ENCODE results near the gene FEM1A.
"Not testable (repeated sequence)": the region's sequence is repeated elsewhere in the genome, so short reads cannot be mapped to it uniquely, and the experiment has no call there.

Gene FEM1A

DNA sequence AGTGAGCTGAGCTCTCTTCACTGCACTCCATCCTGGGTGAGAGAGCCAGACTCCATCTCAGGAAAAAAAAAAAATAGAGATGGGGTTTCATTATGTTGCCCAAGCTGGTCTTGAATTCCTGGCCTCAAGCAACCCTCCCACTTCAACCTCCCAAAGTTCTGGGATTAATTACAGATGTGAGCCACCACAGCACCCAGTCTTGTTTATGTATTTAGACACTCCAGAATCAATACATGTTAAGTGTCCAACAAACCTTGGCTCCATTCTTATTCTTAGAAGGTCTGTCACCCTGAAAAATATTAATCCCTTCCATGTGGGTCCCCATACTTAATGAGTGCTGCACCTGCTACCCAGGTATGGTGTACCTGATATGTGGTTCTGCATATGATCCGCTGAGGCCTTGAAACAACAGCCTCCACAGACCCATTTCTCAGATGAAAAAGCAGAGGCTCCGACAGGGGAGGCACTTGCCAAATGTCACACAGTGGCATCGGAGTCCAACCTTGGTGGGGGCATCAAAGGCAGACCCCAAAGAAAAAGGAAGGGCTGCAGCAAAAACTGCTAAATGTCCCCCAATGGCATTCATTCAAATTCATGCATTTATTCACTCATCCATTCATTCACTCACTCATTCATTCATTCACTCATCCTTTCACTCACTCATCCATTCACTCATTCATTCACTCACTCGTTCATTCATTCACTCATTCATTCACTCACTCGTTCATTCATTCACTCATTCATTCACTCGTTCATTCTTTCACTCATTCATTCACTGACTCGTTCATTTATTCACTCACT lies 23.3 kb downstream of the FEM1A start:
- DNase-seq: no peak

DNA sequence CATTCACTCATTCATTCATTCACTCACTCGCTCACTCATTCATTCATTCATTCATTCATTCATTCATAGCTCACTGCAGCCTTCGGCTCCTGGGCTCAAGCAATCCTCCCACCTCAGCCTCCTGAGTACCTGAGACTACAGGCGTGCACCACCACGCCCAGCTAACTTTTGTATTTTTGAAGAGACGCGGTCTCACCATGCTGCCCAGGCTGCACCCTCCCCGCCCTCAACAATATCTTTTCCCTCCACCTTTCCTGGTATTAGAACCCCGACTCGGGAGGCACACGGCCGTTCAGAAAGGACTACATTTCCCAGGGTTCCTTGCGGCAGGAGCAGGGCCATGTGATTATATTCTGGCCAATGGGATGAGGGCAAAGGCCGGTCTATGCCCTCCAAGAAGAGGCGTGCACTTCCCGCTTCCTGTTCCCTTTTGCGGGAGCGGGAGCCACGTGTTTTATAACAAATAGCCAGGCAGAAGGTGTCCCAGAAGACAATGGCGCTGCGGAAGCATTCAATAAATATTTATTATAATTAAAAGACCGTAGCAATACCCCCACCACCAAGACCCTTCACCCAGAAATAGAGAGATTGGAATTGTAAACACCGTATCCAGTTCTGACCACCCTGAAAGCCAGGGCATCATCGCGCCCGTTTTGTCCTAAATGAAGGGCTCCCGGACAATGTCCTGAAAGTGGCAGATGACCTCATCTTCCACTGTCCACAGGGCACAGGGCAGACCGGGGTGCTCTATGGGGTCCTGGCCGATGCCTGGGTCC lies 24.1 kb downstream of the FEM1A start:
- peak; percentile 82 for DNase-seq

DNA sequence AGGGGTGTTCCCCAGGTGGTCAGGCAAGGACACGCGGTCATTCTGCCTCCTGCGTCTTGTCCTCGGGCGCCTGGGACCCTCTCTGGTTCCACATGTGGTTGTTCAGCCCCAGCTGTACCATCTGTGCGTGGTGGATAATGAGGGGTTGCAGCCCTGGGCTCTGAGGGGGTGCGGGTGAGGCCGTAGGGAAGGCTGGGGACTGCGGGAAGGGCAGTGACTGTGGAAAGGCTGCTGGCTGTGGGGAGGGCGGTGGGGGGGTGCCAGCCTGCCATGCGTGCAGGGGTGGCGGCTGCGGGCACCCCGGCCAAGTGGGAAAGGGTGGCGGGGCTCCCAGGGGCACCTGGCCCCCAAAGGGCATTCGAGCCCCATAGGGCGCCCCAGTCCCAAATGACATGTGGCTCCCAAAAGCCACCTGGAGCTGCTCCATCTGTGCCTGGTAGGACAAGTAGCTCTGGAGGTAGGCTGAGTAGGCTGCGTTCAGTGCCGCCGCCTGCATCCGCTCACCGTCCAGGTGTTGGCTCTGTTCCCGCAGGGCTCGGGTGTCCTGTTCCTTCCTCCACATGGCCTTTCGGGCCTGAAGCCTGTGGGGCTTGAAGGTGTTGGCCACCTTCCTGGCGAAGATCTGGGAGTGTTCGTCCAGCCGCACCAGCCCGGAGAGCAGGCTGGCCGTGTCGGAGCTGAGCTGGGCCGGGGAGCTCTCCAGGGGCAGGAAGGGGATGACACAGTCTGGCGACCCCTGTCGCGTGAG lies 24.8 kb downstream of the FEM1A start:
- no peak for DNase-seq

DNA sequence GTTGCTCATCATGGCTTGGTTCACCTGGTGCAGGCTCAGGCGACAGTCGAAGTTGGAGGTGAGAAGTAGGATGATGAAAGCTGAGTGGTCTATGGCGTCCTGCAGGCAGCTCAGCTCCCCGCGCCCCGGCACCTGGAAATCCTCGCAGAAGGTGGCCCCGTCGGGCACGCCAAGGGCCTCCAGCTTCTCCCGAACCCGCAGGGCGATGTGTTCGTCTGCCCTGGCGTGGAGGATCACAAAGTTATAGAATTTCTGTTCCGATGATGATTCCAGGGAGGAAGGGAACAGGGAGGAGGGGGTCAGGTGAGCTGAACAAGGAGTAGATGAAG lies 25.4 kb downstream of the FEM1A start:
- no peak for DNase-seq

DNA sequence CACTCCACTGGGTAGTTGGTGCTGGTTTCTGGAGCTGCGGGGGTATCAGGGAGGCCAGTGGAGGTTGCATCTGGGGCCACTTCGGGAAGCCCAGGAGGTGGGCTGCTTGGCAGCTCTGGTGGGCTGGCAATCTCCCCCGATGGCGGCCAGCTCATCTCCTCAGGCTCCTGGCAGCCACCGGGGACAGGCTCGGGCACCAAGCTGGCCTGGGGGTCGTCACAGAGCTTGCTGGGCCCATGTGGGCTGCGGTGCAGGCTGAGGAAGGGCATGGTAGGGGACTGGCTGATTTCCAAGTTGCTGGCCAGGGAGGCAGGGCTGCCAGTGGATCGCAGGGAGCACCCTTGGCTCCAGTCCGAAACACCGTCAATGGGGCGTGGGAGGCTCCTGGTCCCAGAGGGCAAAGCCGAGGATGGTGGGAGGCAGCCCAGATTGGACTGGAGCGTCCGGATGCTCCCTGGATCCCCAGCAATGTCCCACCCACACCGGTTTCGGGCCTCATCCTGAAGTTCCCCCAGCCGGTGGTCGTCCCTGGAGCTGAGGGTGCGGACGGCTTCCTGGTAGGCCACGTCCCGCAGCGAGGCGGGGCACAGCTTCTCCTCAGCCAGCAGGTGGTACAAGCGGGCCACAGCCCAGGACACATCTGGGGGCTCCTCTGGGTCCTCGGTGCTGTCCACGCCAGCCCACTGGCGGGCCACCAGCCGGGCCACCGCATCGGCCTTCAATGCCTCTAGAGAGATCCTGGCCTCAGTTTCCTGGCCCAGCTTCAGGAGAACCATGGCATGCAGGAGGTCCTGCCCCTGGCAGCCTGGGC lies 26.1 kb downstream of the FEM1A start:
- DNase-seq: no peak

DNA sequence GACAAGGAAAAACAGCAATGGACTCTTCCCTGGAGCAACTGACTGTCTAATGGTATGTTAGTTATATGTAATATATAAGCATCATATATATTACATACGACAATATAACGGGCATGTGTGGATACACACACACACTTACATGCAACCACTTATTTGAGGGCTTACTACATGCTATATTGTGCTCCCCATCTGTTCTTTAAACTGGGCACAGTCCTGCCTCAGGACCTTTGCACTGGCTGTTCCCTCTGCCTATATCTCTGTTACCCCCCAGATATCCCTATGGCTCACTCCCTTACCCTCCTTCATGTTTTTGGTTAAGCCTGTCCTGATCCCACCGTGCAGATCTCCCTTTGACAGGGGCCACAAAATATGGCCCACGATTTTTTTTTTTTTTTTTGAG lies 29.7 kb downstream of the FEM1A start:
- DNase-seq: no peak

DNA sequence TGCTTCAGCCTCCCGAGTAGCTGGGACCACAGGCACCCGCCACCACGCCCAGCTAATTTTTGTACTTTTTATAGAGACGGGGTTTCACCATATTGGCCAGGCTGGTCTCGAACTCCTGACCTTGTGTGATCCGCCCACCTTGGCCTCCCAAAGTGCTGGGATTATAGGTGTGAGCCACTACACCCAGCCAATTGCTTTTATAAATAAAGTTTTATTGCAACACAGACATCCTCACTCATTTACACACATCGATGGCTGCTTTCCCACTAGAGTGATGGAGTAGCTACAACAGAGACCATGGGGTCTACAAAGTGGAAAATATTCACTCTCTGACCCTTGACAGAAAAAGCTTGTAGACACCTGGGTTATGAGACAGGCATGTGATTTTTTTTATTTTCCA lies 30.8 kb downstream of the FEM1A start:
- DNase-seq: not testable (repeated sequence)

DNA sequence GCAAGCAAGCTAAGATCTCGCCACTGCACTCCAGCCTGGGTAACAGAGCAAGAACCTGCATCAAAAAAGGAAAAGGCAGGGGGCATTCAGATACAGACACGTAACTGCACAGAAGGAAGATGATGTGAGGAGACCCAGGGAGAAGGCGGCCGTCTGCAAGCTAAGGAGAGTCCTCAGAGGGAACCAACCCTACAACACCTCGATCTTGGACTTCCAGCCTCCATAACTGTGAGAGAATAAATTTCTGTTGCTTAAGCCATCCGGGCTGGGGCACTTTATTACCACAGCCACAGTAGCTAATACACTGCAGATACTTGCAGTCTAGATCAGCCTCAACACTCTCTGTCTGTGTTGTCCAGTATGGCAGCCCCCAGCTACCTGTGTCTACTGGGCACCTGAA lies 32.0 kb downstream of the FEM1A start:
- DNase-seq: no peak

DNA sequence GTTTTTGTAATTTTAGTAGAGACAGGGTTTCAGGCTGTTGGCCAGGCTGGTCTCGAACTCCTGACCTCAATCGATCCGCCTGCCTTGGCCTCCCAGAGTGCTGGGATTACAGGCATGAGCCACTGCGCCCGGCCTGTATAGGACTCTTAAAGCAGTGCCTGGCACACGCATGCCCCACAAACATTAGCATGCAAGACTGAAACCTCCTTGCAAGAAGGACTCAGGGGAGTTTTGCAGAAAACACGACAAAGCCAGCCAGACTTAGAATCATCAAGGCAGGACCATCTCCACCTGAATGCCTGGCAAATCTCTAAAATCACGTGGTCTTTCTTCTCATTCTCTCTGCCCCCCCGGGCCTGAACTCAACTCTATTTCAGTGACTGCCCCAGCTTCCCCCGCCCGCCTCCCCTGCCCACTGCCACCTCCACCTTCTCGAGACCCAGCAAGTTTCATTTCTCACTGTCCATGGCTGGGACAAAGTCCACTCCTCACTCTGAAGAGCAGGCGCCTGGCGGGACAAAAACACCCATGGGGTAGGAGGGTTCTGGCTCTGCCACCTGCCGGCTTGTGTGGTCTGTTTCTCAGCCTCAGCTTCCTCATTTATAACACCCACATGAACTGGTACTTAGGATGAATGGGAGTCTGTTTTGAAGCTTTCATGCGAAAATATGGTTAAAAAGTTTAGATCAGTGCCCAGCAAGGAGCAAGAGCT lies 37.6 kb downstream of the FEM1A start:
- no peak for DNase-seq

DNA sequence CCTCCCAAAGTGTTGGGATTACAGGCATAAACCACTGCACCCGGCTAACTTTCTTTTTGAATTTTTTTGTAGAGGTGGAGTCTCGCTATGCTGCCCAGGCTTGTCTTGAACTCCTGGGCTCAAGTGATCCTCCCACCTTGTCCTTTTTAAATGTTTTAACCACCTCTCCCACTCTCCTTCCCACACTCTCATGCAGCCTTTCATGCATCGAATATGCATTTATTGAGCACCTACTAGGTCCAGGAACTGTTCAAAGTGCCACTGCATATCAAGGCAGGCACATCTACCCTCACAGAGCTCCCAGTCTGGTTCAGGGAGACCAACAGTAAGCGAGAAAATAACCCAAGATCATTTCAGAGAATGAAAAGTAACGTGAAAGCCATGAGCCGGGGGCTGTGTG lies 38.8 kb downstream of the FEM1A start:
- DNase-seq: no peak

DNA sequence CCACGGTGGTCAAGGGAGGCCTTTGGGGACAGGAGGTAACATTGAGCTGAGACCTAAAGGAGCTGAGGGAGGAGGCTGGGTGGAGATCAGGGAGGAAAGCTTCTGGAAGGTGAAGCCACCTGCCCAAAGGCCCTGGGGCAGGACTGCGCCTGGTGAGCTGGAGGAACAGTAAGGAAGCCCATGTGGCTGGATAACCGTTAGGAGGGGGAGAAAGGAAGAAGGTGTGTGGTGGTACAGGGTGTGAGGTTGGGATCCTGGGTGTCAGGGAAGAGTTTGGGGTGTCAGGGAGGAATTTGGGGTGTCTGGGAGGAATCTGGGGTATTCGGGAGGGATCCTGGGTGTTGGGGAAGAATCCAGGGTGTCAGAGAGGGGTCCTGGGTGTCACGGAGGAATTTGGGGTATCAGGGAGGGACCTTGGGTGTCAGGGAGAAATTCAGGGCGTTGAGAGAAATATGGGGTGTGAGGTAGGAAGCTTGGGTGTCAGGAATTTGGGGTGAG lies 39.3 kb downstream of the FEM1A start:
- DNase-seq: no peak

DNA sequence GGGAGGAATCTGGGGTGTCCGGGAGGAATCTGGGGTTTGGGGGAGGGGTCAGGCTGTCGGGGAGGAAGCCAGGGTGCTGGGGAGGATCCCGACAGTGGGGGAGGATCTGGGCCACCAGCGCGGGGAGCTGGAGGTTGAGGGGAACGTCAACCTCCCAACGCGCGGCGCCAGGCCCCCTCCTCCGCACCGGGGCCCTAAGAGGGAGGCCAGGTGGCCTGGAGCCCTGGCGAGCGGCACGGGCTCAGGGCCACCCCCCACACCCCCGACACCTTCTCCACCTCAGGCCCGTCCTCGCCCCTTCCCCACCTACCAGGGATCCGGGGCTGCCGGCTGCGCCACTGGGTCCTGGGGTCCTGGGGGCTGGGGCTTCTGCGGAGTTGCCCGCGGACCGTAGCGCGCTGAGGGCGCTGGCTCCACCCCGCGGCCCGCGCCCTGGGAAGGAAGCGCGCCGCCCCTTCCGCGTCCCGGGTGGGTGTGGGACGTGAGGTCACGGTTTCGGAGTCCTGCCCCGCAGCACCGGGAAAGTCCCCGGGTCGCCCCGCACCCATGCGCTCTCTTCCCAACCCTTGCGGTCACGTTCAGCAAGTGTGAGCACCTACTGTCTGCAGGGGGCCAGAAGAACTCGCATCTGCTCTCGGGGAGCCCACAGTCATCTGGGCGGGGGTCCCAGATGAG lies 39.9 kb downstream of the FEM1A start, which contains the start of gene TICAM1:
TICAM1 (minus strand) TSS at position 409 of the 675 bp plus-strand sequence. CDS start 13,335 bp downstream, outside the sequence.
- peak; percentile 57 for DNase-seq

DNA sequence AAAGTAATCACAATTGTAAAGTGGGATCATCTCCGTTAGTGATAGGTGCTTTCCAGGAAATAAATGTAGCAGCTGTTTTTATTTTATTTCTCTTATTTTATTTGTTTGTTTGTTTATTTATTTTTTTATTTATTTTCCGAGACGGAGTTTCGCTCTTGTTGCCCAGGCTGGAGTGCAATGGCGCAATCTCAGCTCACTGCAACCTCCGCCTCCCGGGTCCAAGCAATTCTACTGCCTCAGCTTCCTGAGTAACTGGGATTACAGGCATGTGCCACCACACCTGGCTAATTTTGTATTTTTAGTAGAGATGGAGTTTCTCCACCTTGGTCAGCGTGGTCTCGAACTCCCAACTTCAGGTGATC lies 40.4 kb downstream of the FEM1A start:
- not testable (repeated sequence) for DNase-seq

DNA sequence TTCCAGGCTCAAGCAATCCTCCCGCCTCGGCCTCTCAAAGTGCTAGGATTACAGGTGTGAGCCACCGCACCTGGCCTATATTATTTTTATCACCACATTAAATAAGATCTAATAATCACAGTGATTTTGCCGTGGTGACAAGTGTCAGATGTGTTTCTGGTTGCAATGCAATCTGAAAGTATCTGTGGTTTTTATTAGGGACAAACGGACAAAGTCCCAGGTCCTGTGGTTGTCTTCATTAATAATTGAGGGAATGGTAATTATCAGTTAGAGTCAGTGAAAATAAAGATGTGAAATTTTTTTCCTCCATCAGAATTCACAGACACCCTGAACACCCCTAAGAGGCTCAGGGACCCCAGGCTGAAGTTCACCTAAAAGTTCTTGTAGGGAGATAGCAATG lies 41.2 kb downstream of the FEM1A start:
- no peak for DNase-seq

DNA sequence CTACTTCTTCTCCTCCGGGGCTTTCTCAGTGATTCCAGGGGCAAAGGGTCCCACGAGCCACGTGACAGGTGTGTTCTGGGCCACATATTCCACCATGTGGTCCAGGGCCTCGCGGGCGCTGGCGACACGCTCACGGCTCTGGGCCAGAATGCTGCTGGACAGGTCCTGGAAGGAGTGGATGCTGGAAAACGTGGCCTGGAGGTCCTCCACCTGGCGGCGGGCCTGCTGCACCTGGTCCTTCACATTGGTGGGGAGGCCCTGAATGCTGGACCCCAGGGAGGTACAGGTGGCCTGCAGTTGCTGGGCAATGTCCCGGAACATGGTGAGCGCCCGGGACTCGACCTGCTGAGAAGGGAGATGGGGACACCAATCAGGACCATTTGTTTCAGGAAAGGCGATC lies 47.7 kb downstream of the FEM1A start:
- no peak for DNase-seq

DNA sequence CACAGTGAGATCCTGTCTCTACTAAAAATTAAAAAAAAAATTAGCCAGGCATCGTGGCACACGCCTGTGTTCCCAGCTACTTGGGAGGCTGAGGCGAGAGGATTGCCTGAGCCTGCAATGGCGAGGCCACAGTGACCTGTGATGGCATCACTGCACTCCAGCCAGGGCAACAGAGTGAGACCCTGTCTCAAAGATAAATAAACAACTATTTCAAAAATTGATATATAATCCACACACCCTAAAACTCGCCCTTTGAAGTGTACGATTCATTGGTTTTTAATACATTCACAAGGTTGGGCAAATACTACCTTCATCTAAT lies 52.1 kb downstream of the FEM1A start:
- DNase-seq: no peak

DNA sequence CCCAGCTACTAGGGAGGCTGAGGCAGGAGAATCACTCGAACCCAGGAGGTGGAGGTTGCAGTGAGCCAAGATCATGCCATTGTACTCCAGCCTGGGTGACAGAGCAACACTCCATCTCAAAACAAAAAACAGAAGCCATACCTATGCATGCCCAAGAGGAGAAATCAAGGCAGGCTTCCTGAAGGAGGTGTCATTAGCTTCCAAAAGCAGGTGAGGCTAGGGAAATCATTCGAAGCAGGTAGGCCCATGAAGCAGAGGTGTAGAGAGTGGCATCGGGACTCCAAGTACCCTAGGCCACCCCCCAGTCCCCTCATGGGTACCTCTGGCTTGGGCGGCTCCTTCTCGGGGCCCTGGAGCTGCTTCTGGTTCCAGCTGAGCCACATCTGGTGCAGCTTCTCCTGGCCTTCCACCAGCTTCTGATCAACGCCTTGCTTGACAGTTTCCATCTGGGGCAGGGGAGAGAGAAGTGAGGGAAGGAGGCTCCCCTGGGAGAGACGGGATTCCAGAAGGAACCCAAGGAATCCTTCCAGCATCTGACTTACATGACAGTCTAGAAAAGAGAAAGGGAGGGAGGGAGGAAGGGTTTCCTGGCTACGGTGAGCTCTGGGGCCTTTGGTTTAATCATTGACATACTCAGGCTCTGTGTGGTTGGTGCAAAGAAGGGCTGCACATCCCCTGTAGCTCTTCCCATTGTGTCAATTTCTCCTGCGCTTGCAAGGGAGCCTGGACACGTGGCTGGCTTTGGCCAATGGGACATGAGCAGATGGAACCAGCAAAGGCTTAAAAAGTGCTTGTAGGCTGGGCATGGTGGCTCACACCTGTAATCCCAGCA lies 53.0 kb downstream of the FEM1A start:
- no peak for DNase-seq

DNA sequence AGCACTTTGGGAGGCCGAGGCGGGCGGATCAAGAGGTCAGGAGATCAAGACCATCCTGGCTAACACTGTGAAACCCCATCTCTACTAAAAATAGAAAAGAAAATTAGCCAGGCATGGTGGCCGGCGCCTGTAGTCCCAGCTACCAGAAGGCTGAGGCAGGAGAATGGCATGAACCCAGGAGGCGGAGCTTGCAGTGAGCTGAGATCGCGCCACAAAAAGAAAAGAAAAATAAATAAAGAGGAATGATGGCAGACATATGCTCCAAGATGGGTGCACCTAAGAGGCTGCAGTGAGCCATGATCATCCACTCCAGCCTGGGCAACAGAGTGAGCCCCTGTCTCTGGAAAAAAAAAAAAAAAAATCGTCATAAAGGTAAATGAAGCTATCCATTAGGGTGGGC lies 54.4 kb downstream of the FEM1A start:
- not testable (repeated sequence) for DNase-seq

DNA sequence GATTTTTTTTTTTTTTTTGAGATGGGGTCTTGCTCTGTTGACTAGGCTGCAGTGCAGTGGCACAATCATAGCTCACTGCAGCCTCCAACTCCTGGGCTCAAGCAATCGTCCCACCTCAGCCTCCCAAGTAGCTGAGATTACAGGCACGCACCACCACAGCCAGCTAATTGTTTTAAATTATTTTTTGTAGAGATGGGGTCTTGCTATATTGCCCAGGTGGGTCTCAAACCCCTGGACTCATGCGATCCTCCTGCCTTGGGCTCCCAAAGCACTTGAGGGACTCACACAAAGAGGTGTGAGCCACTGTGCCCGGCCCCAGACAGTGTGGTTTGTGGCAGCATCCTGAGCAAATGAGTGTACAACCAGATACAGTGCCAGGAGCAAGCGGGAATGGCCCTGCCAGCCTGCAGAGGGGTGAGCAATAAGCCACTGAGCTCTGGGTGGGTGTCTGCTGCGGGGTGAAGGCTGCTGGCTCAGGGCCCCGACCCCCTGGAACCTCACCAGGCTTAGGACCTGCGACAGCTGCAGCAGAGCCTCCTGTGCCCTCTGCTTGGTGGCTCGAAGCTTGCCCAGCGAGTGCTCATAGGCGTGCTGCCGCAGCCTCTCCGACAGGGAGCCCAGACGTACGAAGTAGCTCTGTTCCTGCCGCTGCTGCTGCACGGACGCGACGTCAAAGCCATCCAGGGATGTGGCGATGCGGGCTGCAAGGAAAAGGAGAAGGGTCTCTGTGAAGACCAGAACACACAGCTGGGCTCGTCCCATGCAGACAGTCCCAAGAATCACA lies 55.8 kb downstream of the FEM1A start:
- DNase-seq: no peak

DNA sequence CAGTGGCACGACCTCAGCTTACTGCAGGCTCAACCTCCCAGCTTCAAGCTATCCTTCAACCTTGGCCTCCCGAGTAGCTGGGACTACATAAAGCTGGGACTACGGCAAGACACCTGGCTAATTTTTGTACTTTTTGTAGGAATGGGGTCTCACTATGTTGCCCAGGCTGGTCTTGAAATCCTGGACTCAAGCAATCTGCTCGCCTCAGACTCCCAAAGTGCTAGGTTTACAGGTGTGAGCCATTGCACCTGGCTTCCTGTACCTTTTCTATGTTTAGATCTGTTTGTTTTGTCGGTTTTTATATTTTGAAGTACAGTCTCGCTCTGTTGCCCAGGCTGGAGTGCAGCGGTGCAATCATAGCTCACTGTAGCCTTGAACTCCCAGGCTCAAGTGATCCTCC lies 57.5 kb downstream of the FEM1A start:
- DNase-seq: no peak
